Neutrophil (primary cell): ENCODE measurements around the gene ZNF724.
"Not testable (repeated sequence)": the region's sequence is repeated elsewhere in the genome, so short reads cannot be mapped to it uniquely, and the experiment has no call there.

ENCODE experiments used
- H3K27ac ChIP-seq: fragments of 200-600 bp; sonication (generic); 2 replicates; pipeline ENCODE4 v1.5.1; 2016; ENCODE audit warnings: mild to moderate bottlenecking, moderate library complexity
- H3K27me3 ChIP-seq: fragments of 200-600 bp; sonication (generic); 2 replicates; pipeline ENCODE4 v1.6.0; 2016; ENCODE audit warnings: mild to moderate bottlenecking
- H3K36me3 ChIP-seq: fragments of 200-600 bp; sonication (generic); 2 replicates; pipeline ENCODE4 v1.5.1; 2017
- H3K4me1 ChIP-seq, 2 experiments: fragments of 200-600 bp in 1 of 2; sonication (generic) in 1 of 2; 1 replicate in 1 of 2; 2 replicates in 1 of 2; pipeline versions ENCODE4 v1.5.1 to v1.6.1; 2013 to 2016; ENCODE audit warnings: low read depth in 1 of 2, low read length in 1 of 2, mild to moderate bottlenecking in 1 of 2, moderate library complexity in 1 of 2; ENCODE audit not compliant: control insufficient read depth in 1 of 2, insufficient read depth in 1 of 2
- H3K4me3 ChIP-seq, 2 experiments: fragments of 200-600 bp in 1 of 2; sonication (generic) in 1 of 2; 1 replicate in 1 of 2; 2 replicates in 1 of 2; pipeline ENCODE4 v1.5.1; 2013 to 2016; ENCODE audit warnings: low read depth in 1 of 2, low read length in 1 of 2, mild to moderate bottlenecking in 1 of 2, moderate library complexity in 1 of 2
- H3K9me3 ChIP-seq: fragments of 200-600 bp; sonication (generic); 2 replicates; pipeline ENCODE4 v1.5.1; 2016
- CTCF ChIP-seq: fragments of 200-600 bp; sonication (generic); IDR thresholded peaks from 2 replicates; pipeline ENCODE4 v1.5.1; 2016; ENCODE audit warnings: antibody characterized with exemption

ZNF724 gene

GRCh38 chr19:23259961-23260360 lies 9.8 kb upstream of the ZNF724 start:
- no peak overlapping the region for H3K4me3 ChIP-seq
- no peaks in the 10 kb centered on the region for H3K27me3 ChIP-seq
- no peak for TF ChIP-seq CTCF
- H3K27ac ChIP-seq: no peak overlapping the region
- peaks cover 1 to 27% of the 10 kb centered on the region in 2 experiments for H3K4me1 ChIP-seq
- H3K9me3 ChIP-seq: no peaks in the 10 kb centered on the region
- H3K36me3 ChIP-seq: peaks cover 14% of the 10 kb centered on the region

GRCh38 chr19:23255700-23256099 lies 5.5 kb upstream of the ZNF724 start:
- H3K4me3 ChIP-seq: no peak overlapping the region
- H3K36me3 ChIP-seq: peaks cover 14% of the 10 kb centered on the region
- no peak overlapping the region for H3K27ac ChIP-seq
- no peak for TF ChIP-seq CTCF
- peaks cover 18 to 28% of the 10 kb centered on the region in 2 experiments for H3K4me1 ChIP-seq
- H3K9me3 ChIP-seq: no peaks in the 10 kb centered on the region
- H3K27me3 ChIP-seq: no peaks in the 10 kb centered on the region

GRCh38 chr19:23254141-23254910 lies 4.1 kb upstream of the ZNF724 start:
- Histone ChIP-seq H3K4me1 (peaks cover 24 to 32% of the 10 kb centered on the region in 2 experiments), H3K9me3 (no peaks in the 10 kb centered on the region), H3K4me3 (no peak overlapping the region), H3K36me3 (peaks cover 5% of the 10 kb centered on the region), H3K27me3 (no peaks in the 10 kb centered on the region), H3K27ac (no peak overlapping the region)
- no peak for TF ChIP-seq CTCF

- H3K9me3 ChIP-seq, H3K27me3 ChIP-seq, H3K4me3 ChIP-seq, H3K27ac ChIP-seq, H3K36me3 ChIP-seq: not testable (repeated sequence)
- peaks cover 25 to 34% of the 10 kb centered on the region in 2 experiments for H3K4me1 ChIP-seq
Measured at GRCh38 chr19:23253256-23253655, 3.1 kb upstream of the ZNF724 start.

GRCh38 chr19:23241419-23241818 lies 8.8 kb downstream of the ZNF724 start:
- H3K9me3 ChIP-seq: peaks cover 19% of the 10 kb centered on the region
- peaks cover 3% of the 10 kb centered on the region for H3K36me3 ChIP-seq
- no peaks in the 10 kb centered on the region for H3K27me3 ChIP-seq
- no peak overlapping the region for H3K4me3 ChIP-seq
- no peak overlapping the region for H3K27ac ChIP-seq
- no peak for TF ChIP-seq CTCF
- no peaks in the 10 kb centered on the region for H3K4me1 ChIP-seq

- no peaks in the 10 kb centered on the region for H3K4me1 ChIP-seq
- no peaks in the 10 kb centered on the region for H3K27me3 ChIP-seq
- no peak for TF ChIP-seq CTCF
- H3K4me3 ChIP-seq: no peak overlapping the region
- peaks cover 14% of the 10 kb centered on the region for H3K36me3 ChIP-seq
- no peak overlapping the region for H3K27ac ChIP-seq
- H3K9me3 ChIP-seq: peaks cover 45% of the 10 kb centered on the region
Measured at GRCh38 chr19:23222998-23223652, 27.1 kb downstream of the ZNF724 start.
